NCI-H1417 treated with DMSO at 0.1 percent for 48 hours (cell line): ENCODE results near the gene BLACAT1.
"Not testable (repeated sequence)": the region's sequence is repeated elsewhere in the genome, so short reads cannot be mapped to it uniquely, and the experiment has no call there.

Experiments
- DNase-seq: peaks from one replicate; lab custom pipeline; 2025; lab: John Stamatoyannopoulos, UW

BLACAT1 gene

DNA sequence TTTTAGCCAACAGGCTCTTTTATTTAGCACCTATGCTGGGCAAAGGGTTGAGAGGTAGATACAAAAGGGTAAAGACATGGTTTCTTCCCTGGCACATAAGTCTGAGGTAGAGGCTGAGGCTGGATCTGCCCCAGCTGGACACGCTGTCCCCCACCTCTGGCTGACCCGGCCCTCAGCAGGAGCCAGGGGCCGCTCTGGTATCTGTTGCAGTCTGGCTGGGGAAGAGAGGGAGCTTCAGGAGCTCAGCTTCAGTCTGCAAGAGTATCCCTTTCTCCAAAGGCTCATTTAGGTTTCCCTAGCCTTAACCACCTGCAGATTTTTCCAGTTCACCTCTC lies 14.2 kb downstream of the BLACAT1 start:
- DNase-seq = no peak

DNA sequence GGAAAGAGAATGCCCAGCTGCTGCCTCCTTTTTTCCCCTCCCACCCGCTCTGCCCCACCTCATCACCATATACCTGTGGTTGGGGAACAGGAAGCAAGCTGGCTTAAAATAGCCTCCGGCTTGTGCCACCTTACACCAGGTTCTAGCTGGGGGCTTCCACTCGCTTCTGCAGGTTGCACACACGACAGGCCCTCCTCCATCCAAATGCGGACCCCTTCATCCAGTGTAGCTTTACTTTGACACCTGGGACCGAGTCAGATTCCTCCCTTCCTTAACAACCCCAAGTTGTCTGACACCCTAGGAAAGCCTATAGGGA lies 14.6 kb downstream of the BLACAT1 start:
- DNase-seq = no peak

DNA sequence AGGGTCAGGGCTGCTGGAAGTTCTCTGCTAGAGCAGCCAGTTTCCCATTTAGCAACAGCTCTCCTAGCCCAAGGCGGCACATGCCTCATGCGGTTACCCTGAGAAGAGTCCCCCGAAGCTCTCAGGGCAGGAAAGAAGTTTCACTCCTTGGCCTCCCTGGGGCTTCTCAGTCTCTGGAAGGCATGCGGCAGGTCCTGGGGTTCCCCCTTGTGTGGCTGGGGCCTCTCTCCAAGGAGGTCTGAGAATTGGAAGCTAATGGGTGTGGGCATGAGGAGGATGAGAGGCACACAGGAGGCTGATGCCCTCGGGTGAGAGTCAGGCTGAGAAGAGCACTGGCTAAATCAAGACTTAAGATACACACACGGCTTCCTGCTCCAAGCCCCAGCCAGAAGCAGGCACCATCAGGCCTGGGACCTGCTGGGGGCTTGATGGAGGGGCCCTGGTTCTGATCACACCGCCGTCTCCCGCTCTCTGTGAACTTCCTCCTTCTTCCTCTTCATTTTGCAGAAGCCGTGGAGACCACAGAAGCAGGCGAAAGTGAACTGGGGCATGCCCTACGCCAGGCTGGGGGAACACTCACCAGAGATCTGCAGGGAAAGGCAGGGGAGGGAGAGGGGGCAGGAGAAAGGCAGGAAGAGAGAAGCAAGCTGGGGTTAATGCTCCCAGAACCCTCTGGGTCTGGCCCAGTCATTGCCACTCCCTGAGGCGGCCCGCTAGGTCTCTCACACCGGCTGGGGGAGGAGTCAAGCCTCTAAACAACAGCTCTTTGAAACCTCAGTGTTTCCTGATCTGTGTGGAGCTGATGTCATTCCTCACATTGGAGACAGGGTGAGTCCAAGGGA lies 15.1 kb downstream of the BLACAT1 start:
- no peak for DNase-seq

DNA sequence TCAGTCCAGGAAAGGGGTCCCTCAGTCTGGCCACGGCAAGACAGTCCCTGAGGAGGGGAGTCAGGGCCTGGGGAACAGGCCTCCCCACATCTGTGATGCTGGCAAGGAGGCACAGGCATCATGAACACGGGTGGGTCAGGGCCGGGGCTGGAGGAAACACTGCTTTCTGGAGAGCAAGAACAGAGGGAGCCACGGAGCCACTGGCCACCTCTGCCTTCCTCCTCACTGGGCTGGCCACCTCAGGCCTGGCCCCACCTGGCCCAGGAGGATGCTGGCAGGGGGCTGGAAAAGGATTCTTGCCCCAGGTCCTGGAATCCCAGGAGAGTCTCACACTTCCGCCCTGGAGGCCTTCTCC lies 15.7 kb downstream of the BLACAT1 start:
- DNase-seq = no peak

DNA sequence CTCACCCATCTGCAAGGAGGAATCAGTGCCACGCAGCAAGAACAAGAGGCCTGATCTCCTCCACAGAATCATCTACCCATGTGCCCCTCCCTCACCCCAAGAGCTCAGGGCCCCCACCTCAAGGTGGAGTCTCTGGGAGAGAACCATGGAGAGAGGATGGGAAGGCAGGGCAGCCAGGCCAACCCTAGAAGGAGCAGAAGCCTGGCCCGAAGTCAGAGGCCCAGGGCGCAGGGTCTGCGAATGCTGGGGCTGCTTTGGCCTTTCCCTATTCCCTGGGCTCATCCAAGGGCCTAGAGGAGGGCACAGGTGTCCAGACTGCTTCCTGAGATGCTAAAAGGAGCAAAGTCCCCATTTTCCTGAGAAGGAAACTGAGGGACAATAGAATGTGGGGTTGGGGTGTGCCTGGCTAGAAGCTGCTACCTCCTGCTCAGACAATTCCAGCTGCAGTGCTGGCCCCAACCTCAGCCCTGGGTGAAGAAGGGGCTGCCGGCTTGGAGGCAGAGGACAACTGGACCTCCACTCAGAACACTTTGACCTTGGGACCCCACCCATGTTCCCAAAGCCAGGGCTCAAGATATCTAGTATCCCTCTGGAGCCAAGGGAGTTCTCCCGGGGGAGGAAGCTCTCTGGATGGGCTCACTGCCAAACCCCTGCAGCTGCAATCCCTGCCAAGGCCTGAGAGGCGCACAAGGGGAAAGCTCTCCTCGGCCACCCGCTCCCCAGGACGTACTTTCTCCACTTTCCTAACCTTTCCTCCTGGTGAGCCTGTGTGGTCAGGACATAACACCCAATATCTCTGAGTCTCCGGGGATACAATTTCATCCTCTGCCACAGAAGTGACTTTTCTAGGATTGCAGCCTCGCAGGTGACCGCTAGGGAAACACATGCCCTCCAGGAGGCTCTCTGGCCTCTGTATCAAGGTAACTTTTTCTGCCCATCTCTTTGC lies 17.4 kb downstream of the BLACAT1 start:
- DNase-seq = no peak

DNA sequence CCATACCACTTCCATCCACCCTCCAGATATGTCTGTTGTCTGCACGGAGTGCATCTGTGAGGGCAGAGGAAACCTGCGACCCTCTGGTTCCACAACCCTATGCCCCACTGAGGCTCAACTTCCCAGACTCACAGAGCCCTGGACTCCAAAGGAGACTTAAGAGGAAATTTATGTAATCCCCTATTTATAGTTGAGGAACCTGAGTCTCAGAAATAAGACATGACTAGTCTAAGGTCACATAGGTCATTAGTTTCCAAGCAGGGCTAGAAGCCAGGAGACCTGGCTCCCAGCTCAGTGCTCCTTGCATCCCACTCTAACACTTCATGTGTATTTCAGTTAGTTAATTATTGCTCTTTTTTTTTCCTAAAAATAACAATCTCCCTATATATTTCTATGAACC lies 18.3 kb downstream of the BLACAT1 start:
- DNase-seq = no peak

DNA sequence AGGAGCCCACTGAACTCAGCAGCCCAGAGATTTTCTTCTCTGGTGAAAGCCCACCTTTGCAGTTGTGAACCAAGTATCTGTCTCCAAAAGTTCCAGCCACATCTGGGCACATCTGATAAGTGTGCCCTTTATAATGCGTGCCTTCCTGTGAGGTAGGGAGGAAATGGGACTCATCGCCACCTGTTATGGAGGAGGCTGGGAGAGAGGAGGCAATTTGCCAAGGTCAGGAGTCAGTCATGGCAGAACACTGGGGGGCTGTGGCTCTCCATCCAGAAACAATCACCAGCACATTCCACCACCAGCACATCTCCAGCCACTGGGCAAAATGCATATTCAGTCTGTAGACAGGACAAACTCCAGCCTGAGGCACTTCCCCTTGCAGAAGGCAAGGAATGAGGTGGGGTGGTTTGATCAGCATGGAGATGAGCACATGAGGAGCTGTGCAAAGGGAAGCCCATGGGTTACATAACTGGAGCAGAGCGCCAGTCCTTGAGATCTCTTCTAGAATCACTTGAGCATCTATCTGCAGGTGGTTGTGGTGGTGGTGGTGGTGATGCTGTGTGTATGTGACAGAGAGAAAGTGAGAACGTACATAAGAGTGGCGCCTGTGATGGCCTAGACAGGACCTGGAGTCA lies 19.0 kb downstream of the BLACAT1 start:
- DNase-seq = no peak

DNA sequence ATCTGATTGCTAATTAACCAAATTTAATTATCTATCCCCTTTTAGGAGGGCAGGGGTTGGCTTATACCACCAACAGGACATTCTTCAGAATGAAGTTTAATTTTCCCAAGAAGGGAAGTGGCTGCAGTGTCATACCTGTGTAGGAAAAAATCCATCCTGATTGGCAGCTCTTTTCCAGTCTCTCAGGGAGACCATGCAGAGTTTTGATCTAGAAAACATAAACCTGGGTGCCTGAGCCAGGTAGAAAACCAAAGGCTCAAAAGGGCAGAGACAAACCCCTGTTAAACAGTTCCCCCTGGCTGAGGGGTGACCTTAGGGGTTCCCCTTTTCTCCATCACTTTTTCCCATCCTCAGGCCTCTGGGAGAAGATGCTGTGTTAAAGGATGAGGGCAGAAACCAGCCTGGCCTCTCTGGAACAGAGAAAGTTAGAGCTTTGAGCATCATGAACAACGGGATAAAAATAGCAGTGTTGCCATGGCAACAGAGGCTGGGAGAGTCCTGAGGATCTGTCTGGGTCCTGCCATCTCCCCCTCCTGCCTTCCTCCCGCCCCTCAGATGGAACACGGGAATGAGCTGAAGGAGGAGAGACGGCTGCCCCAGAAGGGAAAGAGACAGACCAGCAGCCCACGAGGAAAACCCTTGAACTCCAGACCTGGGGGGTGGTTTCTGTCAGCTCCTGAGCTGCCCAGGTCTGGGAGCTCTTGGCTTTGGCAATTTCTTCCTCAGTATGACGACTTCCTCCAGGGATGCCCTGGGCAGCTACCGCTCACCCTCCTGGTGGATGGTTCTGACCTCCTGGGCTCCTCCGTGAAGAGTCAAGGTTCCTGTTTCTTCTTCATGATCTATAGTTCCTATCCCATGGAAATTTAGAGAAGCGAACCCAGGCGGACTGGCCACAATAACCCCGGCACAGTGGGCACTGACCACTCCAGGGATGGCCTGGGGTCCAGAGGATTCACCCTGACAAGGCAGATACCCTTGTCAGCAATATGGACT lies 20.0 kb downstream of the BLACAT1 start:
- peak; percentile 43 for DNase-seq

DNA sequence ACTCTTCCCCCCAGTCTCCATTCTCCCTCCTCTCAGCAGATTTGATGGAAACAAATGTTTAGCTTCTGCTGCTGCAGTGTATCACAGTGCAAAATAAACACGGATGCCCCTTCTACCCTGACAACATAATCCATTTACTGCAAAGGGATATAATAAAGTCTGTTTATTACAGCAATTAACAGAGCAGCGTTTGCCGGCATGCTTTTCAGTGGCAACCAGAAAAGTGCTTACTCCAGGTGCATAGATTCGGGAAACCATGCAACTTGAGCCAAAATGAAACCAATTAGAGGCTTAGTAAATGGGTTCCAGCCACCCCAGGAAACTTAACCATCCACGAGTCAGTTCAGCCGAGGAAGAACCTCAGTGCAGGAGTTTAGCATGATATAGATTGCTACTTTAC lies 21.1 kb downstream of the BLACAT1 start:
- peak; percentile 77 for DNase-seq

DNA sequence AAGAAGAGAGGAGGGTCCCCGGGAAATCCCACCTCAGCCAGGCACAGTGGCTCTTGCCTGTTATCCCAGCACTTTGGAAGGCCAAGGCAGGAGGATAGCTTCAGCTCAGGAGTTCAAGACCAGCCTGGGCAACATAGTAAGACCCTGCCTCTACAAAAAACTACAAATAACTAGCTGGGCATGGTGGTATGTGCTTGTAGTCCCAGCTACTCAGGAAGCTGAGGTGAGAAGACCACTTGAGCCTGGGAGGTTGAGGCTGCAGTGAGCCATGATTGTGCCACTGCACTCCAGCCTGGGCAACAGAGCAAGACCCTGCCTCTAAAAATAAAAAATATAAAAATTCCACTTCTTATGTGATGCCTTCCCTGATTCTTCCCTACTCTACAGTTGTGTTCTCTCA lies 23.2 kb downstream of the BLACAT1 start:
- not testable (repeated sequence) for DNase-seq

DNA sequence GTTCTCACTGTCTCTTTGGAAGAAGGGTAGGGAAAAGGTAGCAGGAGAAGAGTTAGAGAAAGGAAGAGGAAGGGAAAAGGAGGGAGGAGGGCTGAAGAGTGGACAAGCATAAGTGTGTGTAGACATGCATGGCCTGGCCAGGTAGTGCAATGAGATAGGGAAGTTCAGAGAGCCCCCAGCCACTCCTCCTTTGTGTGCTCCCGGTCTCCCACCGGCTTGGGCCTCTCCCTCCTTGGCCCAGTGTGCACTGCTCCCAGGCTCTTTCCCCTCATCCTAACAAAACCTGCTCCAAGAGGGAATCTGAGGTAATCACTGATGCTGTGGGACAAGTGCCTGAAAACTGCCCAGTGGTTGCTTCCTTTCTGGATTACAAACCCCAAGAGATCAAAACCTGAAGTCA lies 23.7 kb downstream of the BLACAT1 start:
- no peak for DNase-seq

DNA sequence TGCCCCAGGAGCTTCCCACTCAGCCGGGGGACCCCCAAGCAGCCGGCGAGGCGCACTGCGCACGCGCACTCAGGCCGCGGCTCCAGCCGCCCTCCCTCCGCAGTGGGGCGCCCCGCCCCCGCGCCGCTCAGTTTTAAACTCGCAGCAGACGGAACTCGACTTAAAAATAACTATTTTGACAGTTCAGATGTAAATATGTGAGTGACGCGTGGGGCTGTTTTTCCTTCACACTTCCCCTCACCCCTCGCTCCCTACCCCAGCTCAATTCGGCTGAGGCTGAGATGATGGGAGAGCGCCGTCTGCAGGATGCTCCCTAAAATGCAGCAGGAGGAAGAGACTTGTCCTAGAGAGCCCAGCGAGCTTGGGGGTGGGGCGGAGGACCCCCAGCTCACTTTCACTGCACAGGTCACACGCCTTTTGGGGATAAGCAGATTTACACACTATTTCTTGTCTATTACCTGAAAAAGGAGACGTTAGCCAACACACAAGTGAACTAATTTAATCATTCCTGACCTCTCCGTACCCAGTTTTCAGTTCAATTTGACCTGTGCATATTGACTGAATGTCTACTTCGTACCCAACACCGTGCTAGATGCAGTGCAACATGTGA lies 25.0 kb downstream of the BLACAT1 start:
- DNase-seq = no peak

DNA sequence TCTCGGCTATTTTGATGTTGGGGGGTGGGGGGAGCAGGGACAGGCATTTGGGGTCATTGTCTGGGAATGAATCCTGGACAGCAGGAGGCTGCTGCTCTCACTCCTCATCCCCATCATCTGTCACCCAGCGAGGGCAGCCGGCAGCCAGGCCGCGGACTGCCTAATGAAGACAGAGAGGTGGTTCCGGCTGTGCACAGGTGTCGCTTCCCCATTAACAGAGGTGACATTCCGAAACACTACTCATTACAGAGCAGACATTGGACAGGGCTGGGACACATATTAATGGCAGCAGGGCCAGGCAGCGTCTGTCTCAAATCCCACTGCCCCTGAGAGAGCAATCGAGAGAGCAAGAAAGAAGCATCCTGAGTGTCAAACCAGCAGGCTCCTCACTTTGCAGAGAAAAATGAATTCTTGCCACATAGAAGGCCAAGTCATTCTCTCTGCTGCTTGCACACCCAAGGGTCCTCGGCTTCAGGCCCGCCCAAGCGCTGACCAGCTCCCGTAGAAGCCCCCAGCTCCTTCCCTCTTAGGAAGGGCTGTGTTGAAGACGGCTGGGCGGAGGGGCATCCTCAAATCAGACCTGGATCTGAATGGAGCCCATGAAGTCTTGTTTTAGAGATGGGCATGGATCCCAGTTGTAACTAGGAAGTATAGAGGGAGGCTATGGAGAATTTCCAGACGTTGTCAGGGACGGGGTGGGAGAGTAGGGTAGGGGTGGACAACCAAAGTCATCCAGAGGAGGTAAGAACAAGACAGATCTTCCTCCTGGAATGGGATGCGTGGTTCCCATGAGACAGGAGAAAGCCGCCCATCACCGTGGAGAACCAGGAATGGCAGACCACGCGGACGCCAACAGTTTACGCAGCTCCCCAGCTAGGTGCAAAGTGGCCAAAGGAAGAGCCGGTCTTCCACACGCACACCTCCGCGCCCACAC lies 25.8 kb downstream of the BLACAT1 start:
- no peak for DNase-seq

DNA sequence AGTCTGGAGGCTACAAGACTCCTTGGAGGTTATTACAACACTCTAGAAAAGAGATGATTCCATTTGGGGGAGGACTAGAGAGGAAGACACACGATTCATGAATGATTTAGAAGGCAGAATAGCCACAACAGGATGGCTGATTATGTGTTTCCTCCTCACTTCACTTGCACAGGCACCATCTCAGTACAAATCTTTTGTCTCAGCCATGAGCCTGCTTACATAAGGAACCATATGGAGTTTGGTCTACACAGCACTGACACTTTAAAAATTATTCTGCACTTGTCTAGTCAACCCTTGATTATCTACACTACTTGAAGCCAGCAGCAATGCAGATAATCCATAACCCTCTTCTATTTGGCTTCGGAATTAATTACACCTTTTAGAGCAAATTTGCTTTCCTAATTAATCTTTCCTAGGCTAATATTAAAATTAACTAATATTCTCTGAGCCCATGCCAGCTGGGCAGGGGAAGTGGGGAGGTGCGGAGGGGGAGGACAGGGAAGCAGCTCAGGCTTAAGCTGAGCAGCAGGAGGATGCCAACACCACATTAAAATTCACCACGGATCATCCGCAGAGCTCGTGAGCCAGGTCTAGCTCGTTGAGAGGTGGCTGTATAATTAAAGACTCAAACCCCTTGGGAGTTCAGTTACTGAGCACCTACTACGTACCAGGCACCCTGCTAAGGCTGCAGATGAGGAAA lies 30.8 kb downstream of the BLACAT1 start:
- DNase-seq = no peak

DNA sequence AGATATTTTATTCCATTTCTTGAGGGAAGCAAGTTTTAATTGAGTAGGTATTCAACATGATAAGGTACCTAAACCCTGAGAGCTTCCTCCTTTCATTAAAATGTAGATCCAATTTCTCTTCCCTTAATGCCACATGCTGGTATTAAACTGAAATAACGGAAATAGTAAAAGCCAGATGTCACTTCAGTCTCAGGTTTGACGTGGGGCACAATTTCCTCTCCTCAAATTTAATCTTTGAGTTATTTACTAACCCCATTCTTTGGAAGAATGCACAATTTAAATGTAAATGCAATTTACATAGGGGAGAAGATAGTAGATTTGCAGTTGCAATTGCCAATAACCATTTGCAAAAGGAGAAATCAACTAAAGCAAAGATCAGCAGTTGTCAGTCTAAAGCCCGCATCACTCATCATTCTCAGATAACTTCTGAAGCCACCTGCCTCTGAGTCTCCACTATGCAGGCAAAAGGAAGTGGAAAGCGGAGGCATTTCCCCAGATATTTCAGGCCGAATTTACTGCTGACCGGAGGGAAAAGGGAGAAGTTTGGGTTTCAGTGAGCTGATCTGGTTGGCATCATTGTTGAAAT lies 31.9 kb downstream of the BLACAT1 start:
- no peak for DNase-seq

DNA sequence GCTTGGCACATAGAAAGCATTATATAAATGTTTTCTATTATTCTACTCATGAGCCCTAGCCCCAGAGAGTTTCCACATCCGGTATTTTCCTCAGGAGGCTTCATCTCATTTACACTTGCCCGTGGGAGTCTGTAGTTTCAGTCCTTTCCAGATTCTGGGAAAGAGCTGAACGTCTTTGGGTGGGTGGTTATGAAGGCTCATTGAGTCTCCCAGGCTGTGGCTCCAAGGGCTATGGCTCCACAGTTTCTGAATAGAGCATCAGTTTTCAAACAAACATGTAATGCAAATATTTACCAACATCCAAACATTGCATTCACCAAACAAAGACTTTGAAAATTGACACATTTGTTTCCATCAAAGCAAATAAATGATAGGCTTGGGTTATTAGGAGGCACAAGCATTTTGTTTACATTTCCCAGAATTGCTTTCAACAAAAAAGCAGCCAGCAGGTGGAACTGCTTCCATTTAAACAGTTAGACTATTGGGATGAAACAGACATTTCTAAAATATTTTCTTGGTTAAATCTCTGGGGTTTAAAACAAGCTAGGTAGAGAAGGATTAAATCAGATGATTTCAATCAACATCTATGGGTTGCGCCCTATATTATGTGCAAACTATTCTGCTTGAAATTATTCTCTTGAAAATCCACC lies 32.7 kb downstream of the BLACAT1 start:
- DNase-seq = no peak

DNA sequence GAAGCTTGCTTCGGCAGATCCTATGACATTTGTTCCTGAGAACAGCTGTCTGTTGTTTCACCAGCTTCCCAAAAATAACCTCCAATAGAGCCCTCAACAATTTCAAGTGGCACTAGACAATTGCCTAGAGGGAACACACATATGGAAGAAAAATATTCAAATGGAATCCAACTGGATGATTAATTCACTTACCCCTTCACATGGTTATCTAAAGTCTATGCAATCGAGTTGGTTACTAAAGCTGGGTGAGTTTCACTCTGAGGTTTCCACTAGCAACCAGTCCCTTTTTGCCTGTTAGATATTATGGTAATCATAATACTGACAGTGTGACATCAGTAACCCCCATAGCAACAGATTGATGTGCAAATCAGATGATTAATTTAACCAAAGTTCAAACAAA lies 34.0 kb downstream of the BLACAT1 start, which contains the start of gene LEMD1:
TSS of gene LEMD1 (minus strand) at position 259 of the 400 bp plus-strand sequence. CDS start 1,520 bp downstream, outside the sequence.
- DNase-seq = no peak

DNA sequence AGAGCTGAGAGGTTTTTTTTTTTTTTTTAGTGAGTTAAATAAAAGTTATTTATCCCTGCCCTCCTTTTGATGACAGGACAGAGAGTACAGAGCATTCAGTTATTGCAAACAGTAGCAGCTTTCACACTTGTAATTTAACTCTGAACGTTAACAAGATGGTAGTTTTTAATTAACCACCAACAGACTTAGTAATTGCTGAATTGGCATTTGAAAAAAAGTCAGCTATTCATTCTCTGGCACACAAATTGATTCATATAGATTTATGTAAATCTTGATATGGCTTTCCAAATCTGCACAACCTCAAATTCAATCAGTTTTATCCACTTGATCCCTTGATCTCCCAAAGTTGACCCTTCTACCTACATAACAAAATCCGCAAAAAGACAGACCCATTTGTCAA lies 34.9 kb downstream of the BLACAT1 start:
- DNase-seq = no peak
